GM19238 (cell line): Measurements from ENCODE around the gene APC2.
"Not testable (repeated sequence)": the region's sequence is repeated elsewhere in the genome, so short reads cannot be mapped to it uniquely, and the experiment has no call there.

Experiments used
- DNase-seq: peaks from one replicate; pipeline ENCODE4 v3.0.0; 2011; ENCODE audit warnings: low spot score; ENCODE audit not compliant: insufficient read length

APC2 gene

GRCh38 chr19:1416014-1416841 lies 33.7 kb upstream of the APC2 start:
- DNase-seq, result no peak

GRCh38 chr19:1417145-1417544 lies 32.8 kb upstream of the APC2 start:
- DNase-seq, result no peak

- DNase-seq, result no peak
These were observed 32.0 kb upstream of the APC2 start for GRCh38 chr19:1417681-1418495.

GRCh38 chr19:1418496-1418775 lies 31.5 kb upstream of the APC2 start:
- no peak for DNase-seq

GRCh38 chr19:1418951-1419738 lies 30.8 kb upstream of the APC2 start:
- DNase-seq, result no peak

- not testable (repeated sequence) for DNase-seq
These were observed 29.8 kb upstream of the APC2 start for GRCh38 chr19:1420085-1420484.

- no peak for DNase-seq
These were observed 29.3 kb upstream of the APC2 start for GRCh38 chr19:1420590-1420989.

- no peak for DNase-seq
These were observed 28.5 kb upstream of the APC2 start for GRCh38 chr19:1421218-1421957.

- DNase-seq, result no peak
These were observed 28.0 kb upstream of the APC2 start for GRCh38 chr19:1421958-1422305.

- no peak for DNase-seq
These were observed 27.6 kb upstream of the APC2 start for GRCh38 chr19:1422360-1422759.

GRCh38 chr19:1422943-1423342 lies 27.0 kb upstream of the APC2 start:
- DNase-seq, result no peak

- no peak for DNase-seq
These were observed 26.3 kb upstream of the APC2 start for GRCh38 chr19:1423436-1424191.

GRCh38 chr19:1424192-1424955 lies 25.5 kb upstream of the APC2 start:
- DNase-seq, result no peak

GRCh38 chr19:1425102-1425837 lies 24.7 kb upstream of the APC2 start:
- DNase-seq, result no peak

GRCh38 chr19:1425902-1426301 lies 24.0 kb upstream of the APC2 start:
- no peak for DNase-seq

GRCh38 chr19:1426736-1427135 lies 23.2 kb upstream of the APC2 start:
- no peak for DNase-seq

- no peak for DNase-seq
These were observed 22.6 kb upstream of the APC2 start for GRCh38 chr19:1427221-1427920.

- DNase-seq, result no peak
These were observed 21.1 kb upstream of the APC2 start for GRCh38 chr19:1428738-1429391.
